Measurements from ENCODE around the gene JCAD.

Gene JCAD

GRCh38 chr10:30056281-30056680 lies 3.1 kb downstream of the JCAD start:
- peaks cover 3% of the 10 kb centered on the region for H3K79me2 ChIP-seq
- H2AFZ ChIP-seq, result no peak overlapping the region
- no peak overlapping the region for H3K9ac ChIP-seq
- H3K9me3 ChIP-seq (ENCODE audit: control insufficient read depth, low read length), result no peaks in the 10 kb centered on the region
- no peaks in the 10 kb centered on the region for H3K36me3 ChIP-seq (ENCODE audit: control insufficient read depth, insufficient read depth, low read length)
- H3K27ac ChIP-seq, result peak overlapping the region; percentile 69
- H3K4me3 ChIP-seq (ENCODE audit: low read depth, low read length), result peak overlapping the region; percentile 25
- peaks cover 17% of the 10 kb centered on the region for H3K4me1 ChIP-seq
- H3K27me3 ChIP-seq (ENCODE audit: control insufficient read depth, insufficient read depth, low read length), result no peaks in the 10 kb centered on the region
- no peak for TF ChIP-seq CTCF (IDR thresholded peaks at IDR 0.05)
- no peak overlapping the region for H3K4me2 ChIP-seq (ENCODE audit: low read length)

GRCh38 chr10:30055226-30055662 lies 4.1 kb downstream of the JCAD start:
- Histone ChIP-seq H3K4me3 (ENCODE audit: low read depth, low read length) (peak overlapping the region; percentile 25), H3K4me1 (peaks cover 17% of the 10 kb centered on the region), H3K9ac (no peak overlapping the region)

GRCh38 chr10:30052062-30052461 lies 7.3 kb downstream of the JCAD start:
- no peak overlapping the region for H3K4me2 ChIP-seq (ENCODE audit: low read length)
- no peak overlapping the region for H3K9ac ChIP-seq
- no peak for TF ChIP-seq CTCF (IDR thresholded peaks at IDR 0.05)
- no peaks in the 10 kb centered on the region for H3K9me3 ChIP-seq (ENCODE audit: control insufficient read depth, low read length)
- H3K79me2 ChIP-seq, result no peaks in the 10 kb centered on the region
- H3K27ac ChIP-seq, result no peak overlapping the region
- no peak overlapping the region for H3K4me3 ChIP-seq (ENCODE audit: low read depth, low read length)
- H3K4me1 ChIP-seq, result peaks cover 6% of the 10 kb centered on the region
- H3K27me3 ChIP-seq (ENCODE audit: control insufficient read depth, insufficient read depth, low read length), result no peaks in the 10 kb centered on the region
- H3K36me3 ChIP-seq (ENCODE audit: control insufficient read depth, insufficient read depth, low read length), result no peaks in the 10 kb centered on the region
- no peak overlapping the region for H2AFZ ChIP-seq

More at GRCh38 chr10:30055226-30055662, 4.1 kb downstream of the JCAD start:
- no peaks in the 10 kb centered on the region for H3K9me3 ChIP-seq (ENCODE audit: control insufficient read depth, low read length)
- H3K27me3 ChIP-seq (ENCODE audit: control insufficient read depth, insufficient read depth, low read length), result no peaks in the 10 kb centered on the region
- peak overlapping the region; percentile 21 for H3K27ac ChIP-seq
- no peak overlapping the region for H2AFZ ChIP-seq
- no peak for TF ChIP-seq CTCF (IDR thresholded peaks at IDR 0.05)
- H3K36me3 ChIP-seq (ENCODE audit: control insufficient read depth, insufficient read depth, low read length), result no peaks in the 10 kb centered on the region
- peaks cover 3% of the 10 kb centered on the region for H3K79me2 ChIP-seq
- H3K4me2 ChIP-seq (ENCODE audit: low read length), result no peak overlapping the region

- Histone ChIP-seq H3K4me1 (no peaks in the 10 kb centered on the region), H3K27me3 (ENCODE audit: control insufficient read depth, insufficient read depth, low read length) (no peaks in the 10 kb centered on the region), H3K36me3 (ENCODE audit: control insufficient read depth, insufficient read depth, low read length) (no peaks in the 10 kb centered on the region), H2AFZ (no peak overlapping the region), H3K9ac (no peak overlapping the region), H3K79me2 (no peaks in the 10 kb centered on the region), H3K27ac (no peak overlapping the region), H3K4me2 (ENCODE audit: low read length) (no peak overlapping the region), H3K4me3 (ENCODE audit: low read depth, low read length) (no peak overlapping the region), H3K9me3 (ENCODE audit: control insufficient read depth, low read length) (no peaks in the 10 kb centered on the region)
- no peak for TF ChIP-seq CTCF (IDR thresholded peaks at IDR 0.05)
These were observed 8.2 kb downstream of the JCAD start for GRCh38 chr10:30051220-30051619.

GRCh38 chr10:30050411-30050810 lies 9.0 kb downstream of the JCAD start:
- H3K4me2 ChIP-seq (ENCODE audit: low read length), result no peak overlapping the region
- H2AFZ ChIP-seq, result no peak overlapping the region
- no peak overlapping the region for H3K9ac ChIP-seq
- H3K4me1 ChIP-seq, result peaks cover 6% of the 10 kb centered on the region
- no peak for TF ChIP-seq CTCF (IDR thresholded peaks at IDR 0.05)
- no peaks in the 10 kb centered on the region for H3K27me3 ChIP-seq (ENCODE audit: control insufficient read depth, insufficient read depth, low read length)
- H3K36me3 ChIP-seq (ENCODE audit: control insufficient read depth, insufficient read depth, low read length), result no peaks in the 10 kb centered on the region
- H3K9me3 ChIP-seq (ENCODE audit: control insufficient read depth, low read length), result no peaks in the 10 kb centered on the region
- no peak overlapping the region for H3K4me3 ChIP-seq (ENCODE audit: low read depth, low read length)
- H3K27ac ChIP-seq, result no peak overlapping the region
- H3K79me2 ChIP-seq, result no peaks in the 10 kb centered on the region

Measured in parathyroid adenoma (tissue), 2 donors.